GM18873 (cell line): ENCODE results near the gene SFN.

ENCODE experiments used
- ATAC-seq: cut with Tn5 transposase; IDR thresholded peaks from one replicate; pipeline ENCODE4 v1.9.1; 2021; ENCODE audit warnings: mild to moderate bottlenecking, moderate library complexity, moderate number of reproducible peaks; ENCODE audit not compliant: unreplicated experiment, low FRiP score

The SFN gene

DNA sequence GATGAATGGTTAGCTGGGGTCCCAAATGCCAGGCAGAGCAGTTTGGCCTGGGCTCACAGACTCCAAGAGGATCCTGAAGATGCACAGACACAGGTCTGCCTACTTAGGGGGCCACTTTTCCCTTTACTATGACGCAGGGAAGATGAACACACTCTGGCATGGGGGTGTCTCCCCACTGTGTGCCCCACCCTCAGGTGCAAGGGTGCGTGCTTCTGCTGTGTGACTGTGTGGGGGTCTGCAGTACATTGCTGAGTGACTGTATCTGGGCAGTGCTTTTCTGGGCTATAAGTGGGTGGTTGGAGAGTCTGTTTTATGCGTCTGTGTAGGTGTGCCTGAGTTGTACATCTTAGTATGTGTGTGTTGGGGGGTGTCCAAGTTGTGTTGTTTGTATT, 47.0 kb downstream of the SFN start:
- ATAC-seq = no peak

DNA sequence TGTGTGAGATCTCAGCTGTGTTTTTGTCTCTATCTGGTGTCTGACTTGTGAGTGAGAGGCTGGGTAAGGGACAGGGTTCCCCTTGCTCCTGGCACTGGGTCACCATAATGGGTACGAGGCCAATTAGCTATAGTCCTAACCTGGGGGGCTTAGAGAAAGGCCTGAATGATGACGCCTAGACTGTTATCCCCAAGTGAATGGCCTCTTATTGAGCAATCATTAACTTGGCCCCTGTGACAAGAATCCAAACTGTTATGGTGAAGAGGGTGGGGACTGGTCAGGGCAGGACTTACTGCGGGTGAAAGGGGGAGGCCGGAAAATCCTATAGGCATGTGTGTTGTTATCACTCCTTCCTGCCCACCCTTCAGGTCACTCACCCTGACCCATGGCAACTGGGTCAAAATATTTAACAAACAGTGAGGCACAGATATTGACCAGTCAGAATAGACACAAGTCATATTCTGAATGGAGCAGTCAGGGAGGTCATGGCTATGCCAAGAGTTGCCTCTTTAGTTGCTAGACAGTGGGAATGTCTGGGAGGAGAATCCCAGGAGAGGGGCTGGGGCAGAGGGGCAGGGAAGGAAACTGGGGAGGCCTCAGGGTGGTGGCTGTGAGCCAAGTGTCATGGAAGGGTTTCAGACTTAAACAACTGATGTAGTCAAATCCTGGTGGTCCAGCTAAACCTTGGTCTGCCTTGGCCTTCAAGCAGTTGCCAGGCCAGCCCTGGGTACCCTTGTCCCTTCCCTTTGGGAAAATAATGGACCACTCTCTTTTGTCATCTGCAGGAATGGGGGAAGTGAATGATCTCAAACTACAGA, 47.6 kb downstream of the SFN start:
- ATAC-seq = no peak

DNA sequence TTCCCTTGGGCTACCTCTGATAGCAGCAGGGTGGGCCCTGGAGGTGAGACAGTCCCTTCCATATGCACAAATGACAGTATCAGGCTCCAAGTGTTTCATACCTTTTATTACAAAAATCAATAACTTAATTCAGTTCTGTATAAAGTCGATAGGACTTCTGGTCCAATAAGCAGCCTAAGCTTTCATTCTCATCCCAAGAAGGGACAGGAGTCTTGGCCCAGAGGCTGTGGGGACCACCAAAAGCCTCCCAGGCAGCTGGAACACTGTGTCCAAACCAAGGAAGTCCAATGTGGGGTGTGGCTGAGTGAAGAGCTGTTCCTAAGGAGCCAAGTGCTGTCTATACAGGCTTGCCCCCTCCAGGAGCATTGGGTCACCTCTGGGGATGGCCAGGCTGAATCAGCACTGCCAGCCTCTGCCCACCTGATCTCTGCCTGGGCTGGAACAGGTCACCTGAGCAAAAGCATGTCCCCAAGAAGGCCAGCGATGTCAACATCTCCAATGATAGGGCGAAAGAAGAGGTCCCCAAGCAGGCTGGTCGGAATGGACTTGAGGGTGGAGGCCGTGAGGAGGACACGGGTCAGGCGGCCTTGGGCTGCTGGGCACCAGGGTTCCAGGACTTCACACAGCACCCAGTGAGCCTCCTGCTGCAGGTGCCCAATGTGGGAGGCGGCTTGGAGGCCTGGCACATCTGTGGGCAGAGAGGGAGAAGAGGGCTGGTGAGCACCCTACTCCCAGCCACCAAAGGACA, 48.6 kb downstream of the SFN start:
- ATAC-seq = no peak

DNA sequence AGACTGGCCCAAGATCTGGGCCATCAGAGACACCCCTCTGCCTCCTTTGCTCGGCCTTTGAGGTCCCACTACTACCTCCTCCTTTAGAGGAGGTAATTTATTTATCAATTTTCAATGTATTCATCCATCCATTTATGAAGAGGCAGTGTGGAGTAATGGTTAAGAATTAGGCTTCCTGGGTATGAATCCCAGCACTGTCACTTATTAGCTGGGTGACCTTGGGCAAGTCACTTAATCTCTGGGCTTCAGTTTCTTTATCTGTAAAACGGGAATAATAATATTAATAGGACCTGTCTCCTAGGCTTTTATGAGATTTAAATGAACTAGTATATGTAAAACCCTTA, 49.2 kb downstream of the SFN start:
- no peak for ATAC-seq

DNA sequence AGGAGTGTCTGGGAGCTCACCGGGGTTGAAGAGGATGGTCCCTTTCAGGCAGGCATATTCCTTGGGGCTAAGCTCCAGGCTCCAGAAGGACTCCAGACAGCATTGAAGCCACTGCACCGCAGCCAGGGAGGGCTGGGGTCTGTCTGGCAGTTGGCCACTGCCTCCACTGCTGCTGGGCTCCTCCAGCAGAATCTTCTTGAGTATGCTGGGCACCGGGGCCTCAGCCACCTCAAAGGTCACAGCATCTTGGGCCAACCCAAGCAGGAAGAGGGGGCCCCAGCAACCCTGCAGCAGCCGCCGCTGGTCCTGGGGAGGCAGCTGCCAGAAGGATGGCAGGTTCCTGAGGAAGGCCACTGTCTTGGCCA, 50.4 kb downstream of the SFN start:
- ATAC-seq = no peak
